ENCODE results near the gene TNFRSF13B.
"Not testable (repeated sequence)": the region's sequence is repeated elsewhere in the genome, so short reads cannot be mapped to it uniquely, and the experiment has no call there.

The TNFRSF13B gene

DNA sequence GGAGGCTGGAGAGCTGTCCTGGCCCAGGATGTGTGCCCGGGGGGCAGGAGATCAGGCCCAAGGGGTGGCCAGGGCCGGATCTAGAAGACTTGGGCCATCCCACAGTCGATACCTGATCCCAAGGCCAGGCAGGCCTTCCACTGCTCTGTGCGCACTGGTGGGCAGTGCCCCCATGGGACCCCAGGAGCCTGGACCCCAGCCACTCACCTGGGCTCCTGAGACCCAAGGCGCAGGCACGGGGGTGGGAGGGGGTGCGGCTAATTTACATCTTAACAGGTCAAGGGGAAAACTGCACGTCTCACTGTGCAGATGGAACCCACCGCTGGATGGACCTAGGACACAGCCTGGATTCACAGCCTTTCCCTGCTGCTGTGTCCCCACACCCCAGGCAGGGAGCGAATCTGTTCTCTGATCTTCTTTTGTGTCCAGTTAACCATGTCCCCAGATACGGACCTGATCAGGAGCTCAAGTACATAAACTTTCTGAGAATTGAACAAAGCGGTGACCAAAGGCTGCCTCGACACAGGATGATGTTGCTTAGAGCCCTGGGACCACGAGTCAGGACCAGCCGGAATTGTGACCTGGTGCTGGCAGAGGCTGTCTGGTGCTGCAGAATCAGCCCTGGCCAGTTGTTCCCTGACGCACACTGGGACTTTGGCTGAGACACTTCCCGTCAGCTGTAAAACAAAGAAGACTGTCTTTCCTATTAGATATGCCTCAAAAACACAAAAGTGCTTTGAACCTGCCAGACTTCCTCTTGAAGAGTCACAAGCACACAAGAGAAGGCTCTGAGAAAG lies 60.6 kb downstream of the TNFRSF13B start:
- no peak for DNase-seq (ENCODE audit: low read depth in 2 of 2)

DNA sequence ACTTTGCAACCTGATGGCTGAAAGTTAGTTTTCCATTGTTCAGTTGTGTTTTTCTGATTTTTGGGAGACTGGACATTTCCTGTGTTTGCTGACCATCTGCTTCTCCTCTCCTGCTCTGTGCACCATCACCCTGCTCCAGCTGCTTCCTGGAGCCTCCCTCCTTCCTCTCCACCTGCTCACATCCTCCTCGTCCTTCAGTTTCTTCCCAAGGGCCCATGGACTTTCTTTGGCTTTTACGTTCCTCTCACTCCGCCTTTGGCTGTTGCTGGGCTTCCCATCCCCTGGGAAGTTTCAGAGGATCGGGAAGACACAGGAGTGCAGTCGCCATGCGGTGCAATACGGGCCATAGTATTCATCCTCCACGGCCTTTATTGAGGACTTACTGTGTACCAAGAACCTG lies 61.6 kb downstream of the TNFRSF13B start:
- DNase-seq (ENCODE audit: low read depth in 2 of 2), result no peak

DNA sequence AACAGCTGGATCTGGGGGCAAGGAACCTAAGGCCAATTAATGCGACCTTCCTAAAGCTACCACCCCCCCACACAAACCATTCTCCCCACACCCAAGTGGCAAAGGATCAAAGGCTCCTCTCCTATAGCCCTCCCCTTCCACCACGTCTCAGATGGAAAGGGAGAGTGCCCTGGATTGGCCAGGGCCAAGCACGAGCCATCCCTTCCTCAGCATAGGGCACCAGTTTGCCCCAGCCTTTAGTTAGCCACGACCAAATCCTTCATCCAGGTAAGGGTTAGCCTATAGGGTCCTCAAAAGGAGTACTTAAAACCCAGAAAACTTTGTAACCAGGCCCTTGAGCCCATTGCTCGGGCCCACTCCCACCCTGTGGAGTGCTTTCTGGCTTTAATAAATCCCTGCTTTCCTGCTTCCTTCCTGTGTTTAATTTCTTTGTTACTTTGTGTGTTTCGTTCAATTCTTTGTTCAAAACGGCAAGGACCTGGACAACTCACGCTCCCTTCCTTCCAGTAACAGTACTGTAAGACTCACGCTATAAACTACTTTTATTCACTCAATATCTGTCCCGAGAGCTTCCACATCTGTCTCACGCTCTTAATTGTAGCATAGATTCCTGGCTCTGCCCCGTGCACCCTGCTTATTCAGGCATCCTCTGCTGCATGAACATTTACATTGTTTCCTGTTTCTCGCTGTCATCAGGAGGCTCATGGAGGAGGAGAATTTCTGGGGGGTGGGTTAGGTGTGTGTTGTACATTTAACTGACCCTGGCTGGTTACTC lies 62.3 kb downstream of the TNFRSF13B start:
- peak in 1 of 2 experiments; percentile 3 for DNase-seq (ENCODE audit: low read depth in 2 of 2)

DNA sequence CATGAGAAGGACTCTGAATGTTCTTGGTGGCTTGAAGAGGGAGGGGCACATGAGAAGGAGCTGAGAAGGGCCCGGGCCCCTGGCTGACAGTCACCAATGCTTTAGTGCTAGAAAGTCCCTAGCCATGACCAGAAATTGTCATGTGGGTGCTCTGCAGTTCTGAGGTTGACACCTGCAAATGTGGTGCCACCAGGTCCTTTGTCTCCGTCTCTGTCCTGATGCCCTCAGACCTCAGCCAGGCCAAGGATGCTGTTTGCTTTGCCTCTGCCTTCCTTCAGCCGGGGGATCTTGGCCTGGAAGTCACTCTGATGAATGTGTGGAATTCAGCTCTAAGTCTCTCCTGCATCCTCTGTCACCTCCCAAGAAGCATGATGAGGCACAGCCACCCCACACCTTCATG lies 63.6 kb downstream of the TNFRSF13B start:
- DNase-seq (ENCODE audit: low read depth in 2 of 2), result no peak

DNA sequence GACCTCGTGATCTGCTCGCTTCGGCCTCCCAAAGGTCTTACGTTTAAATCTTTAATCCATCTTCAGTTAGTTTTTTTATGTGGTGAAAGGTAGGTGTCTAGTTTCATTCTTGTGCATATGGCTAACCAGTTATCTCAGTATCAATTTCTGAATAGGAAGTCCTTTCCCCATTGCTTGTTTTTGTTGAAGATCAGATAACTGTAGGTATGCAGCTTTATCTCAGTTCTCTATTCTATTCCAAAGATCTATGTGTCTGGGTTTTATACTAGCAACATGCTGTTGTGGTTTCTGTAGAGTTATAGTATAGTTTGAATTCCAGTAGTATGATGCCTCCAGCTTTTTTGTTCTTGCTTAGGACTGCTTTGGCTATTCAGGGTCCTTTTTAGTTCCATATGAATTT lies 65.2 kb downstream of the TNFRSF13B start:
- DNase-seq (ENCODE audit: low read depth in 2 of 2), result peak; percentile 53 to 56

DNA sequence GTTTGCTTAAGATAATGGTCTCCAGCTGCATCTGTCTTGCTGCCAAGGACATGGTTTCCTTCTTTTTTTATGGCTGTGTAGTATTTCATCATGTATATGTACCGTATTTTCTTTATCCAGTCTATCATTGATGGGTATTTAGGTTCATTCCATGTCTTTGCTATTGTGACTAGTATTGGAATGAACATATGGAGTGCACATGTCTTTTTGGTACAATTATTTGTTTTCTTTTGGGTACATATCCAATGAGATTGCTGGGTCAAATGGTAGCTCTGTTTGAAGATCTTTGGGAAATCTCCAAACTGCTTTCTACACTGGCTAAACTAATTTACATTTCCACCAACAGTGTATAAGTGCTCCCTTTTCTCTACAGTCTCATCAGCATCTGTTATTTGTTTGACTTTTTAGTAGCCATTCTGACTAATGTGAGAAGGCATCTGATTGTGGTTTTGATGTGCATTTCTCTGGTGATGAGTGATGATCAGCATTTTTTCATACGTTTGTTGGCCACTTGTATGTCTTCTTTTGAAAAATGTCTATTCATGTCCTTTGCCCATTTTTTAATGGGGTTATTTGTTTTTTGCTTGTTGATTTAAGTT lies 66.2 kb downstream of the TNFRSF13B start:
- DNase-seq (ENCODE audit: low read depth in 2 of 2), result peak; percentile 96 to 97

DNA sequence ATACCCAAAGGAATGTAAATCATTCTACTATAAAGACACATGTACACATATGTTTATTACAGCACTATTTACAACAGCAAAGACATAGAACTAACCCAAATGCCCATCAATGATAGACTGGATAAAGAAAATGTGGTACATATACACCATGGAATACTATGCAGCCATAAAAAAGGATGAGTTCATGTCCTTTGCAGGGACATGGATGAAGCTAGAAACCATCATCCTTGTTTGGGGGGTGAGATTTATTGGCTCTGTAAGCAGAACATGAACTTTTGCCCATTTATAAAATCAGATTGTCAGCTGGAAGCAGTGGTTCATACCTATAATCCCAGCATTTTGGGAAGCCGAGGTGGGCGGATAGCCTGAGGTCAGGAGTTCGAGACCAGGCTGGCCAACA lies 68.8 kb downstream of the TNFRSF13B start:
- not testable (repeated sequence) for DNase-seq (ENCODE audit: low read depth in 2 of 2)

DNA sequence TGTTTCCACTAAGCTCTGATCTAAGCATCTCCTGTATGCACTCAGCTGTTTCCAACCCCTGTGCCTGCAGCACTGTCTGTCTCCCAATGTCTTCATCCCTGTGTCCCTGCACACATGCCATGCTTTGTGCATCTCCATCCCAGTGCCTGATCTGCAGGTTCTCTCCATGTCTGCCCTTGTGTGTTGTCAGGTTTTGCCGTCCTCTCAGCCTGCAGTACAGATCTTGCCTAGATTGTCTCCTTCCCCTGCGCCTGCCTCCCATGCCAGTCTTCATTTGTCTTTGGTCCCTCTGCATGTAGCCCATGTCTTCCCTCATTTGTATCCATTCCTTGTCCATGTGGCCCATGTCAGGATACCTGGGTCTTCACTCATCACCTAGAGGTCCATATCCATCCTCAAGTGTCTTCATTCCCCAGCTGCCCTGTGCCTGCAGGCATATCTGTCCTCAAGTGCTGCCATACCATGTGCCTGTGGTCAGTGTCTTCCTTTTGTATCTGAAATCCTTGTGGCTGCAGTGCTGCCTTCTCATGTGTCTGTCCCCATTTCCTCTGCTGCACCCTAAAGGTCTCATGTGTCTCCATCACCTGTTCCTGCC lies 71.5 kb downstream of the TNFRSF13B start:
- no peak for DNase-seq (ENCODE audit: low read depth in 2 of 2)

DNA sequence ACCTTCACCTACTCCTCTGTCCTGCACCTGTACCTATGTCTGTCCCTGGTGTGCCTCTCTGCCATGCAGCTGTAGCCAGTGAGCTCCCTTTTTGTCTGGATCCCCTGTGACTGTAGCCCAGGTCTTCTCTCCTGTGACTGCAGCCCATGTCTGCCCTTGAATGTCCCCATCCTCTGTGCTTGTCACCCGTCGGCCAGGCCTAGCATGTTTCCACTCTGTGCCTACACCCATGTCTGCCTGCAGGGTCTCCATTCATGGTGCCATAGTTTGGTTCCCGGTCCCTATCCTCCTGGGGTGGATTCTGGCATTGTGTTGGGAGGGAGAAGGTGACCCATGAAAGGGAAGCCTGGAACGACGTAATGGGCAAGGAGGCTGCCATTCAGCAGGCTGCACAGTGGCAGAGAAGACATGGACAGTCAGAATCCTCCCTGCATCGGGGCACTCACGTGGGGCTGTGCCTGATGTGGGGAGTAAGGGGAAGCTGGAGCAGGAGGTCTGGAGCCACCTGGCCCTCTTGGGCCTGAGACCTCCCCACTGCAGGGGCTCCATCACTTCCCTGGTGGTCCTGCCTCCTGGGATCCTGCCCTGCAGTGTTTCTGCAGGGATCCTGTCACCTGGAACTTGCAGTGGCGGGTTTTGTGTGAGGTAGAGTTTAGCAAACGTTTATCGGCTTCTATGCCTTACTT lies 74.6 kb downstream of the TNFRSF13B start:
- DNase-seq (ENCODE audit: low read depth in 2 of 2), result not testable (repeated sequence)

DNA sequence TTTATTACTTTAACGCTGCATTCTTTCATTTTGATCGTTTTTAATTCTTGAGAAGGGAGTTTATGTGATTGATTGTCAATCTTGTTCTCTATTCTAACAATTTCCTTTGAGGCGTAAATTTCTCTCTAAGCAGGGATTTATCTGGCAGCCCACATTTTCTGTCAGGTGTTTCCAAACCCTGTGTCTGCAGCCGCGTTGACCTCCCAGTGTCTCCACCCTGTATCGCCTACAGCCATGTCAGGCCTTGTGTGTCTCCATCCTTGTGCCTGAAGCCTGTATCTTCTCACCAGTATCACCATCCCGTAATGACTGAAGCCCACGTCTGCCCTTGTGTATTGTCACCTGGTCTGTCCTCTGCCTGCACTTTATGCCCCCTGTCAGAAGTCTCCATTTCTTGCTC lies 75.7 kb downstream of the TNFRSF13B start:
- not testable (repeated sequence) for DNase-seq (ENCODE audit: low read depth in 2 of 2)

DNA sequence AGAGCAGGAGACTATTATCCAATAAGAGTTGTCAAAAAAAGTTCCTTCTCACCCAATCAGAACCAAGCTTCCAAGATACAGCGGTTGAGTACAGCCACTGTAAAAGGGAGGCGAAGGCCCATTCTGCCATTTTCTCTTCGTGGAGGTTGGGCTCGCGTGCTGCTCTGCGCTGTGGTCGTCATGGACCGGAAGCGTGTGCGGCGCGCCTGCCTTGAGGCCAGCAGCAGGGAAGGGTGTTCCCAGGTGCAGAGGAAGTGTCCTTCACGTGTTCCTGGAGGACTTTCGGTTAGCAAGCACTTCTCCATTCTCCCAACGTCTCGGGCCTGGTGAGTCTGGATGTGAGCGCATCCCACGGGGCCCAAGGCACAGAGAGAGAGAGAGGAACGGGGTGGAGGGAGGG lies 78.4 kb downstream of the TNFRSF13B start:
- not testable (repeated sequence) for DNase-seq (ENCODE audit: low read depth in 2 of 2)

DNA sequence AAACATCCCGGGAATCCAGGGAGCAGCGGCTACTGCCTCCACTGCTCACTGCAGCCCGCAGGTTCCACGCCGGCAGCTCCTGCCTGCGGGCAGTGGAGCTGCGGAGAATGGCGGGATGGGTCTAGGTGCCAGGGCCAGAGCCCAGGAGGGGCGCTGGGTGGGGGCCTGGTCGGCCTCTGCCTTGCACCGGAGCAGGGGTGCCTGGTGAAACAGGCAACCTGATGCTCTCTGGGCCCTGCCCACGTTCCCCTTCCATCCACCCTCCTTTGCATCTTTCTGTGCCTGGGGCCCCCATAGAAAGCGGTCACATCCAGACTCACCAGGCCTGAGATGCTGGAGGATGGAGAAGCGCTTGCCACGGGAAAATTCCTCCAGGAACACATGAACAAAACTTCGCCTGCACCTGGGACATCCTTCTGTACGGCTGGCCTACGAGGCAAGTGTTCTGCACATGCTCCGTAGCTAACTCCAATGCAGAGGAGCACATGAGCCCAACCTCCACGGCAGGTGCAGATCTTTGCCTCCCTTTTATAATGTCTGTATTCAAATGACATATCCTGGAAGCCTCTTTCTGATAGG lies 79.0 kb downstream of the TNFRSF13B start:
- DNase-seq (ENCODE audit: low read depth in 2 of 2), result not testable (repeated sequence)

DNA sequence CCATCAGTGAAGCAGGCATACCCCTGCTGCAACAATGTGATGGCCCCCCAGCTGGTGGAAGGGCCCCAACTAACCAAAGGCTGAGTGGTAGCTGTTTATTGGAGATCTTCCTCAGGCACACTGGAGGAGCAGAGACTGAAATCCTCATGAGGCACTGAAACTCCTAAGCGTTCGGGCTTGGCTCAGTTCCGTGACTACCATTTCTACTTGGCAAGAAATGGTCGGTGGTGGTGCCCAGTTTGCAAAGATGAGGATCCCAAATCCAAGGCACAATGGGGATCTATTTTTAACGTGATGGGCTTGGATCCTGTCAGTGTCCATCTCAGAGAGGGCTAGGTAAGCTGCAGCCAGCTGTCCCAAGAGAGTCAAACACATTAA lies 82.8 kb downstream of the TNFRSF13B start:
- DNase-seq (ENCODE audit: low read depth in 2 of 2), result no peak

Data from fibroblast of skin of left quadriceps (primary cell).